CD4-positive, alpha-beta T cell treated with Interleukin-12 subunit alpha and Interleukin-12 subunit beta, for 1 hour (primary cell): ENCODE results near the gene PROSER2.
"Not testable (repeated sequence)": the region's sequence is repeated elsewhere in the genome, so short reads cannot be mapped to it uniquely, and the experiment has no call there.

Source experiments
- DNase-seq: peaks from one replicate; pipeline ENCODE4 v3.0.0-alpha.2; 2020

Gene PROSER2

DNA sequence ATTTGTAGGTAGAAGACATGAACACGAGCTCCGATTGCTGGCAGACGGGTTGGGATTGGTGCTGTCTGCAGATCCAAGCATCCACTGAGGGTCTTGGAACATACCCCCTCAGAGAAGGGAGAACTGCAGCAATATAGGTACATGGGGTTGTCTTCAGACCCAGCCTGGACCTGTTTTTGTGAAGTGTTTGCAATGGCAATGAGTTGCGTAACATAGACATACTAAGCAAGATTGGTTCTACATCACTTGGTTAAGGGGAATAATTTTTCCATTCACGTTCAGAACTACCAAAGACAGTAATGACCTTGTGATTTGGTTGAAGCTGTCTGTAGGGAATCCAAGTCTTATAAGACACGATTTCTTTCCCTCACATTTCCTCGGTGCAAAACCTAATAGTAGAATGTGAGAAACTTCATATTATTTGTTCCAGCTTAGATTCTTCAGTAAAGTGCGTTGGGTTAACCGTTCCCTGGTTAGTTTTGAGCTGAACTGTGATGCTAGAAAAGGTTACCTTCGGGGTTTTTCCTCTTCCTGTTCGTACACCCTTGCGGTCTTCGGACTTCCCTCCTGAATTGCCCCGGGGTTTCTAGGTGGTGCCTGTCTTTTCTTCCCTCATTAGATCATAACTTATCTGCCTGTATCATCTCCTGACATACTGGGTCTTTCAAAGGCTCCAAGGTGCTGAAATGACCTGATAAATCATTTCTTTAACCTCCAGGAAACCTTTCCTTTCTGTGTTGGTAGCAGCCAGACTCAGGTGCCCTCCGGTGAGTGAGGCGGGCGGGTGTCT lies 14.4 kb downstream of the PROSER2 start:
- DNase-seq = no peak

DNA sequence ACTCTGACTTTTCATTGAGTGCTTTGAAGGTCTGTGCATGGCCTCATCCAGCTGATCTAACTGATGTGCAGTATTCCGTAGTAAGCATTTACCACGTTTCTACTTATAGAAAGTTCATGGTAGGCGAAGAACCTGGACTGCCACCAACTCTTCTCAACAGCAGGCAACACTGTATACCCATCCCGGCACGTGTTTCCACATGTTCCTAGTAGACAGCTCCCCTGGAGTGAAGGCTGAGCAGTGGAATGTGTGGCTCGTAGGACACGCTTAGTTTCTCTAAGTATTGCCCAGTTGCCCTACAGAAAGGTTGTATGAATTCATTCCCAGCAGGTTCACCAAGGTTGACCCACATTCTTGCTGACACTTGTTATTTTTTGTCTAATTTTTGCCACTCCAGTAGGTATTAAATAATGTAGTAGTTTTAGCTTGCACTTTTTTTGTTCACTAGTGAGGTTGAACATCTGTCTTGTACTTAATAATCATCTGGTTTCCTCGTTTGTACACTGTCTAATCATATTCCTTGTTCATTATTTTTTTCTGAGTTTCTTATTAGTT lies 15.2 kb downstream of the PROSER2 start:
- no peak for DNase-seq

GRCh38 chr10:11841375-11841774 lies 18.2 kb downstream of the PROSER2 start:
- DNase-seq = no peak

- DNase-seq = no peak
These were observed 19.3 kb downstream of the PROSER2 start for GRCh38 chr10:11842411-11842810.

DNA sequence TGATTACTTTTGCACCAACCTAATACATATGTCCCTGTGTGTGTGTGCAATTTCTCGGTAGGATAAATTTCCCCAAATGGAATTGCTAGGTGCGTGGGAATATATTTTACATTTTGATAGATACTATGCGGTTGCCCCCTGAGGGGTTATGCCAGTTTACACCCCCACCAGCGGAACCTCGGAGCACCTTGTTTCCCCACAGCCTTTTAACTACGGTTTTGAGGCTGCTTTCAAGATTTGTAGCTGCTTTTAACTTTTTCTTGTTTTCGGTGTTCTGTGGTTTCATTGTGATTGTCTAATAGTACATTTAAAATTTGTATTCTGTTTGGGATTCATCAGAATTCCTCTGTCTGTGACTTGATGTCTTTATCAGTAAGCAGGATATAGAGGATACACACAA lies 22.0 kb downstream of the PROSER2 start:
- no peak for DNase-seq

- DNase-seq = no peak
These were observed 23.4 kb downstream of the PROSER2 start for GRCh38 chr10:11846542-11846941.

DNA sequence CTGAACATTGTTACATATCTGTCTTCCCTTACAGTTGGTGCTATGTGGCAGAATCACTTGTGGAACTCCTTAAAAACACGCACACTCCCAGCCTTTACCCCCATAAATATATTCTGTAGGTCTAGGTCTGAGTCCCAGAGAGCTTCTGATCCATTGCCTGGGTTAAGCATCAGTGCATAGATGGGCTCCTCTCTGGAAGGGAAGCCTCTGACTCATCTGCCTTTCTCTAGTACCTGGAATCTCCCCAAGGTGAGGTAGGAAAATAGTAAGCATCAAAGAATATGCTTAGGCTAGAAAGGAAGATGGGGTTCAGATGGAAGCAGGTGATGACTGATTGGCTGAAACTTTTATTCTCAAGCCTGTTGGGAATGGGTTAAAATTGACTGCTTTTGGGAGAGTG lies 26.1 kb downstream of the PROSER2 start:
- DNase-seq = no peak

DNA sequence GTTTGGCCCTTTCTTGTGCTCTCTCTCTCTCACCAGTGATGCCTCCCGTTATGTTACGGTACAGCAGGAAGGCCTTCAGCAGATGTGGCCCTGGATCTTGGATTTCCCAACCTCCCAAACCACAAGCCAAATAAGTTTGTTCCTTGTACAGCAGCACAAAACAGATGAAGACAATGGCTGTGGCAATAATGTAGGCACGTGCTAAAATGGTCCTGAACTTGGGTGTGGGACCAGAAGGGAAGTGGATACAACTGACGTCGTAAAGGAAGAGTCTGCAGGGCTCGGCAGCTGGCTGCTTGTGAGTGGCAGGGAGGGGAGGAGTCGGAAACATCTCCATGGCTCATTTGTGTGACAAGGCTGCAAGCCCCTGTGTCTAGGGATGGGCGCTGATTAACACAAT lies 26.8 kb downstream of the PROSER2 start:
- DNase-seq = peak; percentile 13

- DNase-seq = no peak
These were observed 28.8 kb downstream of the PROSER2 start for GRCh38 chr10:11851910-11852309.

DNA sequence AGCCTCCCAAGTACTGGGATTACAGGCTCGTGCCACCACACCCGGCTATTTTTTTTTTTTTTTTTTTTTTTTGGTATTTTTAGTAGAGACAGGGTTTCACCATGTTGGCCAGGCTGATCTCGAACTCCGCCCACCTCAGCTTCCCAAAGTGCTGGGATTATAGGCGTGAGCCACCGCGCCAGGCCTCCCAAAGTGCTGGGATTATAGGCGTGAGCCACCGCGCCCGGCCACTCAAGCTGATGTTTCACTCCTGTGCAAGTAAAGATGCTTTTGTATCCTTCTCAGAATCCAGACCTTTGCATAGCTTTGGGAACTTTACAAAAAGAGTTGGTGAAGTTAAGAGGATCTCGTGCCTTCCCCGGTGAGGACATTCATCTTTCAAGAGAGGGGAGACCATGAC lies 29.5 kb downstream of the PROSER2 start:
- not testable (repeated sequence) for DNase-seq

- no peak for DNase-seq
These were observed 30.3 kb downstream of the PROSER2 start for GRCh38 chr10:11853468-11853867.

GRCh38 chr10:11854301-11854700 lies 31.1 kb downstream of the PROSER2 start:
- no peak for DNase-seq

DNA sequence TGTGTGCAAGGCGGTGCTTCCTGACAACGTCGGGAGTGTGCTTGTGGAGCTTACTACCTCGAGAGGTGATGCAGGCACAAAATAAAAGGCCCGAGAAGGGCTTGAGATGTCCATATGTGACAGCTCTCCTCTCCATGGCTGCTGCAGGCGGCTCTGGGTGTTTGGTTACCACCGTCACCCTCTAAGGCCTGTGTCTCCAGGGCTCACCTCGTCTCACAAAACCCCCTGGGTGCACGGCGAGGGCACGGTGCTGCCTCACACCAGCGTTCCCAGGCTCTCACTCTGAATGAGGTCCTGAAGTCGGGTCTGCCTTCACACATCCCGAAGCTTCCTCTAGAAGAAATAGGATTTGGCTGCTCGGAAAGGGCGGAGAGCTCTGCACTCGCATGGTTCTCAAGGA lies 32.9 kb downstream of the PROSER2 start:
- no peak for DNase-seq

GRCh38 chr10:11856678-11857077 lies 33.5 kb downstream of the PROSER2 start:
- no peak for DNase-seq

- DNase-seq = no peak
These were observed 34.9 kb downstream of the PROSER2 start for GRCh38 chr10:11858093-11858492.

- DNase-seq = no peak
These were observed 38.2 kb downstream of the PROSER2 start for GRCh38 chr10:11861341-11861740.

DNA sequence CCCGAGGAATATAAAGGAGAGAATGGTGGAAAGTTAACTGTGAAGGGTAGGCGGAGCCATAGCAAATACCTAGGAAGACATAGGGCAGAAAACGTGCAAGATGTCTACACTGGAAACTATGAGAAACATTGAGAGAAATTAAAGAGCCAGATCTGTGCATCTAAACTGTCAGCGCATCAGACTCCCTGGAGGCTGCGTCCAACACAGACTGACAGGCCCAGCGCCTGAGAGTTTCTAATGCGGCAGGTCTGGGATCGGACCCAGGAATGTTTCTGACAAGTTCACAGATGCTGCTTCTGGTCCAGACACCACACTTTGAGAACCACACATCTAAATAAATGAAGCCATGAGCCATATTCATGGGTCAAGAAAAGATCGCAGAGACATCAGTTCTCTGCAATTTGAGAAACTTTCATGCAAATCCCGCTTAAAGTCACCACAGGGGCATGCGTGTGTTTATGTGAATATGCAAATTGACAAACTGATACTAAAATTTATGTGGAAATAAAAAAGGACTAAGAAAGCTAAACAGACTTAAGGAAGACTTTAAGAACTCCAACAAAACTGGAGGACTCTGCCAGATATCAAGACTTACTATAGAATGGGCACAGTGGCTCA lies 38.8 kb downstream of the PROSER2 start:
- DNase-seq = no peak

DNA sequence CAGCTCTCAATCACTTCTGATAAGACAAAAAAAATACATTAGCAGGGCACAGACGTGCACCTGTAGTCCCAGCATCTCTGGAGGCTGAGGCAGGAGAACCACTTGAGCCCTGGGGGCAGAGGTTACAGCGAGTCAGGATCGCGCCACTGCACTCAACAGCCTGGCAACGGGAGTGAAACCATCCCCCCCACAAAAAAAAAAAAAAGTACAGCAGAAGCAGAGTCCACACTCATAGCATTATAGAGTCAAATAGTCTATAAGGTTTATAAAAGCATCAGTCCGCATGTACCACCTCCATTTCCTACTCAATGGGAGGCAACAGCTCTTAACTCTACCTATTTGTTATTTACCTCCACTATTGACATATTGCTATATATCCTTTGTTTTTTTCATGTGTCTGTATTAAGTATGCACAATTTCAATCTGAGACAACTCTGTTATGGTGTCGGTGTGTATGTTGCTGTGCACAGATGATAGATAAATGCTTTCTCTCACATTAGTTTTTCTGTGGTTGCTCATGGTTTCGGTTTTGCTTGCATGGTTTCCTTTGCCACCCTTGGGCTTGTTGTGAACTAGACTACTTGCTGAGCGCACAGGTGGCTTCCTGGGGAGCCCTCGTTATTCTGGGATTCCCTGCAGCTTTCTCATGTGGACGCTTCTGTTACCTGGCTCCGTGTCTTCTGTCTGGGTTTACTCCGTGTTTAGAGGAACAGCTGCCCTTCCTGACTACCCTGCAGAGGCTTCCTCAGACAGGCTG lies 40.4 kb downstream of the PROSER2 start:
- DNase-seq = peak; percentile 48

- no peak for DNase-seq
These were observed 41.6 kb downstream of the PROSER2 start for GRCh38 chr10:11864727-11865126.

DNA sequence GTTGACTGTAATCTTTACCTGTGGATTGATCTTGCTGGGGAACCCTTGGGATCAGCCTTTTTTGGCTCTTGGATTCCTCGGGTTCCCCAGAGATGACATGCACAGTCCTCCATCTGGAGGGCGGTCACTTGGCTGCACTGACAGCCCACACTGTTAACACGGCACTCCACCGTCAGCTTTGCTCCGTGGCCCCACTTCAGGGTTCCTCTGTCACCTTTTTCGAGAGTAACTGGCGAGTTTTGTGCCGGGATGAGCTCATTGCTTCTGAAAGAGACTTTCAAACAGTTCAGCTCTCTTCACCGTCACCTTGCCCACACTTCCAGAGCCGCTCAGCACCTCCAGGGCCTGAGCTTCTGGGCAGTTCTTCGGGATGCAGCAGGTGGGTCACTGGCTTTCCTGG lies 42.4 kb downstream of the PROSER2 start:
- DNase-seq = no peak

DNA sequence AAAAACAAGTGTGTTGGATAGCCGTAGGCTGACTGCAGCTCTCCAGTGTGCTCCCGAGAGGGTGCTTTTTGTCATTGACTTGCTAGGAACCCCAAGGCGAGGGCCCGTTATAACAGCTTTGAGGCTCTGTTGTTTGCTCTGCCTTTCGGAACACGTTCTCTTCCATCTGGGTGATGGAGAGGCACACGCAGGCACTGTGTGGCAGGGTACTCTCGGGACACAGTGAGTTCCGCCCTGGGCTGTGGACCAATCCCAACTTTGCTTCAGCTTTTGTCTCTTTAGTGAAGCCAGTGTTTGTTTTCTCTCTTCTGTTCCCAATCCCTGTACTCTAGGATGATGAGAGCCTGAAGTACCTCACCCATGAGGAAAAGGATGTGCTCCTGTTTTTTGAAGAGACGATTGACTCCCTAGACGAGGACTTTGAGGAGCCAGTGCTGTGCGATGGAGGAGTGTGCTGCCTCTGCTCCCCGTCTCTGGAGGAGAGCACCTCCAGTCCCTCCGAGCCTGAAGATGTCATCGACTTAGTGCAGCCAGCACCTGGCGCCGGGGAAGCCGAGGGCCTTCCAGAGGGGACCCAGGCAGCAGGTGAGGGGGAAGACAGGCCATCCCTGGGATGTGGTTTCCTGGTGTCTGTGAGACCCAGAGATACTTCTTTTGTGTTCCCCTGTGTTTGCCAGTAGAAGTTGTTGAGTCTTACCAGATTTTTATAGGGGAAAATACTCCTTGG lies 43.2 kb downstream of the PROSER2 start:
- DNase-seq = no peak

DNA sequence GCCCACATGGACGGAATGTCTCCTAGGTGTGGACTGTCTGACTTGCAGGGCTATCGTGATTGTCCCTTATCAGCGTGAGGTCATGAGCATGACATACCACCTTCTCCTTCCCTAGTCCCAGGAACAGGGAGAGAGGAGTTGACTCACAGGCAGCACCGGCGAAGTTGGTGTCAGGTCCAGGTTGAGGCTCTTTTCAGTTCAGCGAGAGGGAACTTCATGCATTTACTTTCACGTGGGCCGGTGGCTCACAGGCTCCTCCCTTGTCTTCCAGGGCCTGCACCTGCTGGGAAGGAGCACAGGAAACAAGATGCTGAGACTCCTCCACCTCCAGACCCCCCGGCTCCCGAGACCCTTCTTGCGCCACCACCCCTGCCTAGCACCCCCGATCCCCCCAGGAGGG lies 46.1 kb downstream of the PROSER2 start:
- no peak for DNase-seq
